GM19463 (cell line): Measurements from ENCODE around the gene WDR53.
"Not testable (repeated sequence)": the region's sequence is repeated elsewhere in the genome, so short reads cannot be mapped to it uniquely, and the experiment has no call there.

Experiments used
- ATAC-seq: cut with Tn5 transposase; IDR thresholded peaks from one replicate; pipeline ENCODE4 v1.9.1; 2021; ENCODE audit warnings: mild to moderate bottlenecking, moderate library complexity; ENCODE audit not compliant: unreplicated experiment

The WDR53 gene

GRCh38 chr3:196559826-196560225 is 8.5 kb downstream of the WDR53 start:
- ATAC-seq, result no peak

DNA sequence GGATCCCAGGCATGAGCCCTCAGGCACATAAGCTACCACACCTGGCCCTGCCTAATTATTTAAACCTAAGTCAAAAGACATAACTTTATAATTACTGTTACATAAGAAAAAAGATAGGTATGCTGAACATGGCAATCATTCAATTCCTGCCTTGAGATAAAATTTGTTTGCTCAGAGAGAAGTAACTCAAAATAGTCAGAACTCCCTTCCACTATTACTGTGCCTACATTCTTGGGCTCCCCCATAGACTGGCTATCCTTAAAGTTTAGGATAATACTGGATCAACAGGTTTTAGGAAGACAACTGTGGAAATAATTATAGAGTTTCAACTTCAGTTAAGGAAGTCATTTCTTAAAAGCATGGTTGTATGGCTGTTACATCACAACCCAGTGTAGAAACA is 9.9 kb downstream of the WDR53 start:
- no peak for ATAC-seq

DNA sequence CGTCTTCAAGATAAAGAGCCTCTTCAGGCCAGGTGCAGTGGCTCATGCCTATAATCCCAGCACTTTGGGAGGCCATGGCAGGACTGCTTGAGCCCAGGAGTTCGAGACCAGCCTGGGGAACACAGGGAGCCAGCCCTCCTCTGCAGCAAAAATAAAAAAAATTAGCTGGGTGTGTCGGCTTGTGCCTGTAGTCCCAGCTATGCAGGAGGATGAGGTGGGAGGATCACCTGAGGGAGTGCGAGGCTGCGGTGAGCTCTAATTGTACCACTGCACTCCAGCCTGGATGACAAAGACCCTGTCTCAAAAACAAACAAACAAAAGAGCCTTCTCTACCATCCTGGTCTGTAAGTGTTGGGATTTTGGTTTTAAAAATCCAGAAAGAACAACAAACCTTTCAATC is 11.1 kb downstream of the WDR53 start:
- ATAC-seq, result no peak

DNA sequence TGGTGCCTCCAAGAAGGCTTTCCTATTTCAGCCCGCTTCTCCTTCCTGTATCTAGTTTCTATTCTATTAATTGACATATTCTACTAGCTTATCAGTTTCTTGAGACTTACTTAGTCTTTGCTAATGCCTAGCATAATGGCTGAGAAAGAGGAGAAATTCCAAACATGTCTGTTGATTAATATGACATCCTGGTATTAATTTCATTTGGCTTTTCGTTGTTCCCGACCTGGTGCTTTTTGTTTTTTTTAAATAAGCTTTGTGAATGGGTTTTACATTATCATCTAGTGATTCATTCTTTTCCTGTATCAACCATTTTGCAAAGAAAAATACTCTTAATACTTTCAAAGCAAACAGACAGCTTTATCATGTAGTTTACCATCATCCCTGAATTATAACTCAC is 13.1 kb downstream of the WDR53 start:
- ATAC-seq, result no peak

DNA sequence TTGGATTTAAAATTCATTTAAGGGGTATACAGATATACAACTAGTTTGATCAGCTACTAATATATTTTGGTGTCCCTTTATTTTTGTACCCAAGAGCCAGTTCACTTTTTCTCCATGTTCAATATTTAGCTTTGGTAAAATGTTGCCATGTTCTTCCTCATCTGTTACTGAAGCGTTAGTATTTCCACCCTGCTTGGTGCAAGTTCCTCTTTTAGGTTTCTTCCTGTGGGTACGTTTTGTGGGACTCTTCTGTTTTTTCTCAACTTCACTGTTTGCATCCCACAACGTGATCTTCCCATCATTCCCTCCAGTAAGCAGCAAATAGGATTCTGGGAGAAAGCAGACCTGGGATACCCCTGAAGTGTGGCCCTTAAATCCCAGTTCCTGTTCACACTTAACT is 14.1 kb downstream of the WDR53 start:
- no peak for ATAC-seq

GRCh38 chr3:196553551-196553950 is 14.8 kb downstream of the WDR53 start:
- no peak for ATAC-seq

GRCh38 chr3:196552253-196552652 is 16.1 kb downstream of the WDR53 start:
- ATAC-seq, result no peak

- not testable (repeated sequence) for ATAC-seq
Measured at GRCh38 chr3:196550172-196550571, 18.2 kb downstream of the WDR53 start.

DNA sequence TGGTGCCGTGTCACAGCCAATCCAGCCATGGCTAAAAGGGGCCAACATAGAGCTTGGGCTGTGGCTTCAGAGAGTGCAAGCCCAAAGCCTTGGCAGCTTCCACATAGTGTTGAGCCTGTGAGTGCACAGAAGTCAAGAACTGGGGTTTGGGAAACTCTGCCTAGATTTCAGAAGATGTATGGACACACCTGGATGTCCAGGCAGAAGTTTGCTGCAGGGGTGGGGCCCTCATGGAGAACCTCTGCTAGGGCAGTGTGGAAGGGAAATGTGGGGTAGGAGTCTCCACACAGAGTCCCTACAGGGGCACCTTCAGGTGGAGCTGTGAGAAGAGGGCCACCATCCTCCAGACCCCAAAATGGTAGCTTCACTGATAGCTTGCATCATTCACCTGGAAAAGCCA is 19.0 kb downstream of the WDR53 start:
- not testable (repeated sequence) for ATAC-seq

DNA sequence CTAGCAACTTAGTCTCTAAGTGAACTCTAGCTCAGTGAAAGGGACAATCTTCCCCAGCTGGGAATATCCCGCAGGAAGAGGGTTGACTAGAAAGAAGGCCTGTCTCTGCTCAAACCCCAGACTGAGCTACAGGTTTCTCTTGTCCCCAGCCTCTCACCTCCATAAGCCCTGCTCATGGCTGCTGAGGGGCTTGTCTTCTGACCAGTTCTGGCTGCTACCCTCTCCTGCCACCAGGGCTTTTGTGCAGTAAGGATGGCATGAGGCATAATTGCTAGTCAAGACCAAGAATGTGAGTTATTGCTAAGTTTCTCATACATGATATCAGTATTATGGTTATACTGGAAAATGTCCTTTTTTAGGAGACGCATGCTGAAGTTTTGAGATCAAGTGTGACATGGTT is 21.3 kb downstream of the WDR53 start:
- no peak for ATAC-seq

GRCh38 chr3:196546537-196546936 is 21.8 kb downstream of the WDR53 start:
- no peak for ATAC-seq

GRCh38 chr3:196544491-196544992 is 23.8 kb downstream of the WDR53 start:
- ATAC-seq, result no peak

DNA sequence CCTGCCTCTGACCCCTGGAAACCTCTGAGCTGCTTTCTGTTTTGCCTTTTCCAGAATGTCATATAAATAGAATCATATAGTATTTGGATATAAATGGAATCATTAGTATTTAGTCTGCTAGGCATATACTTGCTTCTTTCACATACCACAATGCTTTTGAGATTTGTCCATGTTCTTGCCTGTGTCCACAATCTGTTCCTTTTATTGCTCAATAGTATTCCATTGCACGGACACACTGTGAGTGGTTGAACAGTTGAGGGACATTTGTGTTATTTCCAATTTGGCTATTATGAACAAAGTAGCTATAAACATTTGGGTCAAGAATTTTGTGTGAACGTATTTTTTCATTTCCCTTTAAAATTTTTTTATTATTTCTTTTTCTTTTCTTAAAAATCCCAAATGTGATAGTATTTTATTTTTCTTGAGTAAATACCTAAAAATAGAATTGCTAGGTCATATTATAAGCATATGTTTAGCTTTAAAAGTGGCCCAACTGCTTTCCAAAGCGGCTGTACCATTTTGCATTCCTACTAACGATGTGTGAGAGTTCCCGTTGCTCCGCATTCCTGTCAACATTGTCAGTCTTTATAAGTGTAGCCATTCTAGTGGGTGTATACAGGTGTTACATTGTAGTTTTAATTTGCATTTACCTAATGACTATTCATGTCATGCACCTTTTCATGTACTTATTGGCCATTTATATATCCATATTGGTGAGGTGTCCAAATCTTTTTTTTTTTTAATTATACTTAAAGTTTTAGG is 26.5 kb downstream of the WDR53 start:
- no peak for ATAC-seq

GRCh38 chr3:196537319-196537984 is 30.9 kb downstream of the WDR53 start:
- ATAC-seq, result no peak

DNA sequence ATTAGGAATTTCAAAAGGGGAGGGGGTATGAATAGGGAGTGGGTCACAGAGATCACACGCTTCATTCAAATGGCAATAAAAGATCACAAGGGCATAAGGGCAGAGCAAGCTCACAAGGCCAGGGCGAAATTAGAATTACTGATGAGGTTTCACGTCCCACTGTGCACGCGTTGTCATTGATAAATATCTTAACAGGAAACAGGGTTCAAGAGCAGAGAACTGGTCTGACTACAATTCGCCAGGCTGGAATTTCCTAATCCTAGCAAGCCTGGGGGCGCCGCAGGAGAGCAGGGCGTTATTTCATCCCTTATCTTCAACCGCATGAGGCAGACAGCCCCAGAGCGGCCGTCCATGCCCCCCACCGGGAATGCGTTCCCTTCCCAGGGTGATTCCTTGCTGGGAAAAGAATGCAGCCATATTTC is 35.1 kb downstream of the WDR53 start:
- ATAC-seq, result no peak

DNA sequence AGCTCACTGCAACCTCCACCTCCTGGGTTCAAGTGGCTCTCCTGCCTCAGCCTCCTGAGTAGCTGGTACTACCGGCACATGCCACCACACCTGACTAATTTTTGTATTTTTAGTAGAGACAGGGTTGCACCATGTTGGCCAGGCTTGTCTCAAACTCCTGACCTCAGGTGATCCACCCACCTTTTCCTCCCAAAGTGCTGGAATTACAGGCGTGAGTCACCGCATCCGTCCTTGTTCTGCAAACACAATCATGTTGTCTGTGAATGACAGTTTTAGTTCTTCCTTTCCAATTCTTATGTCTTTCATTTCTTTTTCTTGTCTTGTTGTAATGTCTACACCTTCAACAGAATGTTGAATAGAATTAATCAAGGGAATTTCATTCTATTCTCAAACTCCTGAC is 36.9 kb downstream of the WDR53 start:
- no peak for ATAC-seq

GRCh38 chr3:196528639-196529233 is 39.6 kb downstream of the WDR53 start:
- peak; percentile 84 for ATAC-seq

DNA sequence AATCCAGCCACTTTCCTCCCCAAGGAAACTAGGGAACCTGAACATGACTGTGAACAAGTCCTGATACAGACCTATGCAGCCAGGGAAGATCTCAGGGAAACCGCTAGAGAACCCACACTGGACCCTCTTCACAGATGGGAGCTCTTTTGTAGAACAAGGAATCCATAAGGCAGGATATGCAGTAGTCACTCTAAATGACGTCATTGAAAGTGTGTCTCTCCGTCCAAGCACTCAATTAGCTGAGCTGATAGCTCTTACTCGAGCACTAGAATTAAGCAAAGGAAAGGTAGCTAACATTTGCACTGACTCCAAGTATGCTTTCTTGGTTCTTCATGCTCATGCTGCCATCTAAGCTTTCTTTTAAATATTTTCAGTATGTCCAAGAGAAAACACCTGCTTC is 43.2 kb downstream of the WDR53 start:
- ATAC-seq, result no peak

DNA sequence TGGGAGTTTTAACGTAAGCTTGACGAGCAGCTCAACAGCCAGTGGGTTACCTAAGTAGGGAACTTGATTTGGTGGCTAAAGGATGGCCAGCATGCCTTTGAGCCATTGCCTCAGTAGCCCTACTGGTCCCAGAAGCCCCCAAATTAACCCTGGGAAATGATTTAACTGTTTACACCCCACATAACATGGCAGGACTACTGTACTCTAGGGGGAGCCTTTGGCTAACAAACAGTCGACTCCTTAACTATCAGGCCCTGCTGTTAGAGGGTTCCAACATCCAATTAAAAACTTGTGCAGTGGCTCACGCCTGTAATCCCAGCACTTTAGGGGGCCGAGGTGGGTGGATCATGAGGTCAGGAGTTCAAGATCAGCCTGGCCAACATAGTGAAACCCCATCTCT is 43.8 kb downstream of the WDR53 start:
- ATAC-seq, result no peak

DNA sequence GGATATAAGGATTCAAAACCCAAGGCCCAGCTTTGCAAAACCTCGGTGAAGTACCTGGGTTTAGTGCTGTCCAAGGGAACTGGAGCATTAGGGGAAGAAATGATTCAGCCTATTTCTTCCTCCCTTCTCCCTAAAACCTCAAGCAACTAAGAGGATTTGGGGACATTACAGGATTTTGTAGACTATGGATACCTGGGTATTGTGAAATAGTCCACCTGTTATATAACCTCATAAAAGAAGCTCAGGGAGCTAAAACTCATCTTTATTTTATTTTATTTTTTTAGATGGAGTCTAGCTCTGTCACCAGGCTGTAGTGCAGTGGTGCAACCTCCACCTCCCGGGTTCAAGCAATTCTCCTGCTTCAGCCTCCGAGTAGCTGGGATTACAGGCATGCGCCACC is 44.5 kb downstream of the WDR53 start:
- ATAC-seq, result no peak

- not testable (repeated sequence) for ATAC-seq
Measured at GRCh38 chr3:196521291-196521690, 47.1 kb downstream of the WDR53 start.

DNA sequence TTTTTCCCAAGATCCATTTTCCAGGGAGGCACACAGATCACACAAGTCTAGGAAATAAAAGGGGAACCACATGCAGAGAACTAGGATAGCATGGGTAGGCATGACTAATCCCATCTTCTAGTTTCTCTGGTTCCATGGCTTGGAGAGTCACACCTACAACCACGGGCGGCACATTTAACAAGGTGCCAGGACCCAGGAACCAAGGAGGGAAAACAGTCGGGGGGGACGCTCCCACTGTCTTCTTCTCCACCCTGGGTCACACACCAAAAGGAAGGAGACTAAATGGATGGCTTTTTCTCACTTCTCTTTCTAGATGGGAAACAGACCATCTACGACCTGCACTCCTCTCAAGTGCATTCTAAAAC is 48.7 kb downstream of the WDR53 start:
- no peak for ATAC-seq
